Skeletal muscle tissue (tissue), 4 donors: ENCODE data around the gene MINAR2. TPM values are rescaled to one million over a fixed set of nuclear protein-coding genes. Genes with fewer than 3 reads are reported as not detected.

Source experiments
- H3K27ac ChIP-seq: one replicate; pipeline ENCODE4 v1.7.0; 2013; ENCODE audit warnings: mild to moderate bottlenecking, low read depth, low read length, inconsistent platforms
- H3K27me3 ChIP-seq, 3 donors: one replicate each; pipeline ENCODE4 v1.7.0; 2013; ENCODE audit warnings: low read length in 3 of 3; ENCODE audit not compliant: control insufficient read depth in 3 of 3, insufficient read depth in 3 of 3
- H3K36me3 ChIP-seq, 3 donors: one replicate each; pipeline ENCODE4 v1.7.0; 2013; ENCODE audit warnings: low read length in 3 of 3; ENCODE audit not compliant: control insufficient read depth in 3 of 3, insufficient read depth in 3 of 3
- H3K4me1 ChIP-seq, 3 donors: one replicate each; pipeline ENCODE4 v1.7.0; 2013; ENCODE audit warnings: low read length in 3 of 3, mild to moderate bottlenecking in 3 of 3; ENCODE audit not compliant: control insufficient read depth in 3 of 3, insufficient read depth in 3 of 3
- H3K4me3 ChIP-seq, 3 donors: one replicate each; pipeline ENCODE4 v1.7.0; 2013; ENCODE audit warnings: low read length in 3 of 3
- H3K9ac ChIP-seq, 3 donors: one replicate each; pipeline ENCODE4 v1.7.0; 2013; ENCODE audit warnings: low read length in 3 of 3, mild to moderate bottlenecking in 3 of 3, moderate library complexity in 2 of 3, low read depth in 1 of 3
- H3K9me3 ChIP-seq, 3 donors: one replicate each; pipeline ENCODE4 v1.7.0; 2013; ENCODE audit warnings: low read length in 3 of 3; ENCODE audit not compliant: control insufficient read depth in 3 of 3
- total RNA-seq: library from RNA; depleted of rRNA; stranded (reverse); fragments of >200 nt; gene quantifications from one replicate; pipeline ENCODE4 v1.2.3, GENCODE V29; 2014
- donor health status: Osteomylitis.

The MINAR2 gene, protein sequence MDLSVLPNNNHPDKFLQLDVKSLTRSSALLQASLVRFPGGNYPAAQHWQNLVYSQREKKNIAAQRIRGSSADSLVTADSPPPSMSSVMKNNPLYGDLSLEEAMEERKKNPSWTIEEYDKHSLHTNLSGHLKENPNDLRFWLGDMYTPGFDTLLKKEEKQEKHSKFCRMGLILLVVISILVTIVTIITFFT
- total RNA-seq, result not detected

DNA sequence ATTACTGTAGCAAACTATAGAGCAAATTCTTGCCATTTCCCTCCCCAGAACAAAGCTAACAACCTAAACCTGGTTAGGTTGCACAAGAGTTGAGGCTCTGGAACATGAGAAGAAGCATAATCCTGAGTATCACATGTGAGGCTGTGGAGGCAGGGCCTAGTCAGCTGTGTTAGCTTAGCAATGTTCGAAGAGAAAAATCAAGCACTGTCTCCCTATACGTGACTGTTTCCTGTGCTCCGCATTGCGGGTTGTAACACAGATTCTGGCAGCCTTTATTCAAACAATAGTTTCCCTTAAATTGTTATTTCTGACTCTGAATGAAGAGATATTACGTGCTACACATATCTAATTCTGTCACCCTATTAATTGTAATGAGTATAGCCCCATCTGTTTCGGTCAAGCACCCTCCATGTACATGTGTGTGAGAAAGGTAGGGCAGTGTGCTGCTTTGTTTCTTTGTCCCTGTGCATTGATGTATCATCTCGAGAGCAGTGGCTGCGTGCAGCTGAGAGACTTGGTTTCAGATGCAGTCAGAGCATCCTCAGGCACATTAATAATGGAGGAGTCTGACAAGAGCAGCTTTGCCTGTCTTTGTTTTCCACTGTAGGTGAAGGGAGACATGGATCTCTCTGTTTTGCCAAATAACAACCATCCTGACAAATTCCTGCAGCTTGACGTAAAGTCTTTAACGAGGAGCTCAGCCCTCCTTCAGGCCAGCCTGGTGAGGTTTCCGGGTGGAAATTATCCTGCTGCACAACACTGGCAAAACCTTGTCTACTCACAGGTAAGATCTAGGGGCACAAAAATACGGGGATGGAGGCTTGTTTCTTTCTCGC is at the start of gene MINAR2:
TSS of gene MINAR2 (plus strand) at position 523 of the 836 bp plus-strand sequence. CDS start at position 620, 97 bp downstream.
- Histone ChIP-seq H3K36me3 (no peaks in the 10 kb centered on the region), H3K4me1 (no peaks in the 10 kb centered on the region), H3K9me3 (no peaks in the 10 kb centered on the region), H3K27ac (no peak within 1 kb of the TSS), H3K4me3 (no peak within 1 kb of the TSS), H3K27me3 (no peaks in the 10 kb centered on the region), H3K9ac (no peak within 1 kb of the TSS)

DNA sequence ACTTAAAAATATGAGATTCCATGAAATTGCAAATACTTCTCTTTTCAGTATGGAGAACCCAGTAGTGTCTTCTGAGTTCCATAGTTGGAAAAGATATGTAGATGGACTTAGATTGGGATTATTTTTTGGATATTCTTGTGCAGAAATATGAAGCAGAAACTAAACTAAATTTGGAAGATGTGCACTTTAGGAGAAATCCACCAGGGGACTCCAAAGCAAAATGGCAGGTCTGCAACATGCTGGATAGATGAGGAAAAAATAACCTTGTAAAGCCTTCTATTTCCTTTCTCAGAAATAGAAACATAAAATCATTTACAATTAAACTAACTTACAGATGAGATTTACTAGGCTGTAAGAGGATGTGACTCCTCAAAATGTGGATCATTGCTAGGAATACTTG is 49.2 kb upstream of the MINAR2 start:
- Histone ChIP-seq H3K9me3 (no peaks in the 10 kb centered on the region), H3K4me3 (no peak overlapping the region), H3K4me1 (no peaks in the 10 kb centered on the region), H3K9ac (no peak overlapping the region), H3K27me3 (no peaks in the 10 kb centered on the region), H3K27ac (no peak overlapping the region), H3K36me3 (no peaks in the 10 kb centered on the region)

DNA sequence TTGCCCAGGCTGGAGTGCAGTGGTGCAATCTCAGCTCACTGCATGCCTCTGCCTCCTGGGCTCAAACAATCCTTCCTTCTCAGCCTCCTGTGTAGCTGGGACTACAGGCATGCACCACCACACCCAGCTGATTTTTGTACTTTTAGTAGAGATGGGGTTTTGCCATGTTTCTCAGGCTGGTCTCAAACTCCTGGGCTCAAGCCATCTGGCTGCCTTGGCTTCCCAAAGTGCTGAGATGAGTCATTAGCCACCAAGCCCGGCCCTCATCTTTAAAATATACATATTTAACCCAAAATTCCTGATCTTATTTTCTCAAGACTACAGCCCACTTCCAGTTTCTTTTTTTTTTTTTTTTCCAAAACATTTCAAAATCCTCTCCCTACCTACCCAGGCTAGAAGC is 31.7 kb upstream of the MINAR2 start:
- Histone ChIP-seq H3K9ac (no peak overlapping the region), H3K27me3 (no peaks in the 10 kb centered on the region), H3K36me3 (no peaks in the 10 kb centered on the region), H3K9me3 (no peaks in the 10 kb centered on the region), H3K4me1 (no peaks in the 10 kb centered on the region), H3K27ac (no peak overlapping the region), H3K4me3 (no peak overlapping the region)

DNA sequence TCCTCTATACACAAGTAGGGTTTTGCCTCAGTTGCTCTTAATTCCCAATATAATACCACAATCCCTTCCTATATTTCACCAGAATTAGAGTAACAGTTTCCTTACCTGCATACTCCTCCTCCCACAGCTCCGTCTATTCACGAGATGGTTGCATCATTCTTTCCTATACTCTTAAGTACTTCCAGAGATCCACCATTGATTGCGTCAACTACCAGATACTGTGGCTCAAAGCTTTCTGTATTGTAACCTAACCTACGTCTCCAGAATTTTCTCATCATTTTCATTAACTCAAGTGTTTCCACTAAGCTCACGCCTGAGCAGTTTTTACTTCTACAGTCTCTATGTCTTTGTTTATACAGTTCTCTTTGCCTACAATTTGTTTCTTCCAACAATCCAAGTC is 31.2 kb upstream of the MINAR2 start:
- Histone ChIP-seq H3K4me1 (no peaks in the 10 kb centered on the region), H3K9ac (no peak overlapping the region), H3K9me3 (no peaks in the 10 kb centered on the region), H3K27ac (no peak overlapping the region), H3K4me3 (no peak overlapping the region), H3K36me3 (no peaks in the 10 kb centered on the region), H3K27me3 (no peaks in the 10 kb centered on the region)

DNA sequence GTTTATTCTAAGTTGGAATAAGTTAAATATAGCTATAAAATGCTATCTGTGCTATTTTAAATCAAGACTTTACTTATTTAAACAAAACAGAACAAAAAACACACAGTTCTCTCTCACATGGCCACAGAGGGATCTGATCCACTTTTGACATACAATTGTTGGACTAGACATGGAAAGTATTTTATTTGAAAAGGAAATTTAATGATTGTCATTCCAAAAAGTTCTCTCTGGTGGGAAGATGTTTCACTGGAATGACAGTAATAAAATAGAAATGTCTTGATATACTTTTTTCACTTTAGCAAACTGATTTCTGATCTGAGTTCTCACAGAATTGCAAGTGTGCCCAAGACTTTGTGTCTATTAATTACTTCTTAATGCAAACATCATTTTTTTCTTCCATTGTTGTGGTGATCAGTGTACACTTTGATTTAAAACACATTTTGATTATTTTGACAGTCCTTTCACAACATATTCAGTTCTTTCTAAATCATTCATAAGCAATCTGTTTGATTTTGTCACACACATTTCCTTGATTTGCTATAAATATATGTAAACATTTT is 30.1 kb upstream of the MINAR2 start:
- no peaks in the 10 kb centered on the region for H3K9me3 ChIP-seq
- H3K36me3 ChIP-seq, result no peaks in the 10 kb centered on the region
- H3K27me3 ChIP-seq, result no peaks in the 10 kb centered on the region
- H3K9ac ChIP-seq, result no peak overlapping the region
- H3K4me1 ChIP-seq, result no peaks in the 10 kb centered on the region
- no peak overlapping the region for H3K27ac ChIP-seq
- no peak overlapping the region for H3K4me3 ChIP-seq

DNA sequence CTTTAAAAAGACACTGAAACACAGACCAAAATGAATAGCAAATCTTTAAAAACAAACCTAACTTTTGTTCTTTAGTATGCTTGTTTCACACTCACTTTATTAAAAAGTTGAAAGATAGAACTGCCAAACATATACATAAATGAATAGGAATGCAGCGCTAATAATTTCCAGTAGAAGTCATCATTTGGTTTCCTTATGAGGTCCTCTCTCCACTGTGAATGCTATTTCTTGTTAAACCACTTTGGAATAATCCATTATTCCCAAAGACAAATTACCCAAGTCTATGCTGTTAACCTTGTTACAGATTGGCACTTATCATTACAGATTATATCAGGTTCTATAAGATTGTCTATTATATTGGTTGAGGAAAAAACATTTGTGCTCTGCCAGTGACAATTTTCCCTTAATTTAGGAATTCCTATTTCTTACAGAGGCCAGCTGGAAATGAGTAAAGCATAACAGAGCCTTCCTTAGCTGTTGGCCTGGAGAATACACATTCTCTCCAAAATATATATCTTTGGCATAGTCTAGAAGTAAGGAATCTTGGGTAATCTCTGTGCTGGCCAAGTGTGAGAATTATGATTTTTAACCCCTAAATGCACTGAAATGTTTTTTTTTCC is 29.3 kb upstream of the MINAR2 start:
- no peaks in the 10 kb centered on the region for H3K27me3 ChIP-seq
- no peaks in the 10 kb centered on the region for H3K4me1 ChIP-seq
- H3K36me3 ChIP-seq, result no peaks in the 10 kb centered on the region
- H3K9me3 ChIP-seq, result no peaks in the 10 kb centered on the region
- H3K4me3 ChIP-seq, result no peak overlapping the region
- no peak overlapping the region for H3K9ac ChIP-seq
- no peak overlapping the region for H3K27ac ChIP-seq

DNA sequence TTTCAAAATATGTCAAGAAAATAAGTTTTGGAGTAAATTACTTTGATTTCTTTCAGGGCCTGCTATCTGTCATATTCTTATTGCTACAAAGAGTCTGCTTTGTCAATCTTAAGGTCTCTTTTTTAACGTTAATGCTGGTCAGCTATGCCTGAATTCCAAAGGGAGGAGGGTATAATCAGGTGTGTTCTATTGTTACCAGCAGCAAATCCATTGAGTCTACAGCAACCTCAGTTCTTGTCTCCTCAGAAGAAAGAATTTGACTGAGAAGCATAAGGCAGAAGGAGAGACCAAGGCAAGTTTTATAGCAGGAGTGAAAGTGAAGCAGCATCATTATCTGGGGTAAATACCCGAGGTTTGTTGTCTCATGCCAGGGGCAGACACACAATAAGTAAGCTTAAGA is 23.7 kb upstream of the MINAR2 start:
- Histone ChIP-seq H3K4me3 (no peak overlapping the region), H3K27ac (no peak overlapping the region), H3K4me1 (no peaks in the 10 kb centered on the region), H3K27me3 (no peaks in the 10 kb centered on the region), H3K36me3 (no peaks in the 10 kb centered on the region), H3K9me3 (no peaks in the 10 kb centered on the region), H3K9ac (no peak overlapping the region)

DNA sequence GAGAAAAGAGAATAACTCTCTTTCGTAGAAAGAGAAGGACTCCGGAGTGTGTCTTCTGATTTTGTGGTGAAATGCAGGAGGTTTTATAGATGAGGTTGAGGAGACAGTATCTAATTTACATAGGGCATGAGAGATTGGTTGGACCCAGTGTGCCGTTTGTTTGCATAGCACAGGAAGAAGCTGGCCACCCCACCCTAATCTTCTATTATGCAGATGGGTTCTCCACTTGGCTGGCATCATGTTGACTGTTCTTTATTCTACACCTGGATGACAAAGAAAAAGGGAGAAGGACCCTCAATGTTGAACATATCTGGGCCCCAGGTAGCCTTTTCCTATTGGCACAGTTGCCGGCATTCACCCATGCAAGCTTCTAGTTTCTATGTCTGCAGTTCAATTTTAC is 23.2 kb upstream of the MINAR2 start:
- H3K4me1 ChIP-seq, result no peaks in the 10 kb centered on the region
- H3K4me3 ChIP-seq, result no peak overlapping the region
- no peaks in the 10 kb centered on the region for H3K27me3 ChIP-seq
- no peaks in the 10 kb centered on the region for H3K9me3 ChIP-seq
- H3K27ac ChIP-seq, result no peak overlapping the region
- no peak overlapping the region for H3K9ac ChIP-seq
- no peaks in the 10 kb centered on the region for H3K36me3 ChIP-seq

DNA sequence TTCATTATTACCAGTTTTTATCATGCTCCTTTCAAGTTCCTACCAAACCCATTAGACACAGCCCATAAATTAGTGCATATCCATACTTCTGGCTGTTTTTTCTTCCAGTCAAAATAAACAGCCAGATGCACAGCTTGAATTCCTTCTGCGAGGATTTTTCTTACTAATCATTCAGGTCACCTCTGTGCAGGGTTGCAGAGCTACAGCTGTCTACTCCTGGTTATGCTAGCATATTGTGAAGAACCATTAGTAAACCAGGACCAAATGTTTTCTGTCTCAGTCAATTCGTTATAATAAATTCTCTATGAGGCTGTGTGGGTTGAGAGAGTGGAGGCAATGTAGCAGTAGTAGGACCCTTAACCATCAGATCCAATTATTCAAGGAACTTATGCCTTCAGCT is 8.1 kb upstream of the MINAR2 start:
- H3K9ac ChIP-seq, result no peak overlapping the region
- no peaks in the 10 kb centered on the region for H3K36me3 ChIP-seq
- no peaks in the 10 kb centered on the region for H3K4me1 ChIP-seq
- H3K27me3 ChIP-seq, result no peaks in the 10 kb centered on the region
- H3K27ac ChIP-seq, result no peak overlapping the region
- H3K9me3 ChIP-seq, result no peaks in the 10 kb centered on the region
- no peak overlapping the region for H3K4me3 ChIP-seq
